Measurements from ENCODE around the gene CCL17. TPM values are rescaled to one million over a fixed set of nuclear protein-coding genes. Genes with fewer than 3 reads are reported as not detected.
"Not testable (repeated sequence)": the region's sequence is repeated elsewhere in the genome, so short reads cannot be mapped to it uniquely, and the experiment has no call there.

Gene CCL17
- total RNA-seq, 1 experiment from 2014 or later = 2.1 TPM

- DNase-seq (ENCODE audit: low read depth, low spot score); in situ Hi-C loops (cut with HindIII; ENCODE audit: low pct_unique_long_range_greater_than_20kb, low sequenced_read_pairs): not testable (repeated sequence)
Measured at GRCh38 chr16:57374925-57375465, 29.6 kb upstream of the CCL17 start.

GRCh38 chr16:57376313-57376818 is 28.2 kb upstream of the CCL17 start:
- DNase-seq (ENCODE audit: low read depth, low spot score) = no peak
- in situ Hi-C loops (cut with HindIII; ENCODE audit: low pct_unique_long_range_greater_than_20kb, low sequenced_read_pairs) = no loop called here

- in situ Hi-C loops (cut with HindIII; ENCODE audit: low pct_unique_long_range_greater_than_20kb, low sequenced_read_pairs) = no loop called here
- peak; percentile 28 for DNase-seq (ENCODE audit: low read depth, low spot score)
Measured at GRCh38 chr16:57377080-57377841, 27.3 kb upstream of the CCL17 start.

GRCh38 chr16:57379579-57379978 is 25.0 kb upstream of the CCL17 start:
- in situ Hi-C loops (cut with HindIII; ENCODE audit: low pct_unique_long_range_greater_than_20kb, low sequenced_read_pairs) = no loop called here
- no peak for DNase-seq (ENCODE audit: low read depth, low spot score)

- DNase-seq (ENCODE audit: low read depth, low spot score) = no peak
- in situ Hi-C loops (cut with HindIII; ENCODE audit: low pct_unique_long_range_greater_than_20kb, low sequenced_read_pairs) = no loop called here
Measured at GRCh38 chr16:57380671-57381462, 23.7 kb upstream of the CCL17 start.

GRCh38 chr16:57381791-57382534 is 22.6 kb upstream of the CCL17 start:
- no peak for DNase-seq (ENCODE audit: low read depth, low spot score)
- in situ Hi-C loops (cut with HindIII; ENCODE audit: low pct_unique_long_range_greater_than_20kb, low sequenced_read_pairs) = no loop called here

GRCh38 chr16:57382535-57383275 is 21.9 kb upstream of the CCL17 start:
- in situ Hi-C loops (cut with HindIII; ENCODE audit: low pct_unique_long_range_greater_than_20kb, low sequenced_read_pairs) = no loop called here

GRCh38 chr16:57383276-57384247 is 21.0 kb upstream of the CCL17 start:
- no peak for DNase-seq (ENCODE audit: low read depth, low spot score)
- in situ Hi-C loops (cut with HindIII; ENCODE audit: low pct_unique_long_range_greater_than_20kb, low sequenced_read_pairs) = no loop called here

More at GRCh38 chr16:57382535-57383275, 21.9 kb upstream of the CCL17 start:
- DNase-seq (ENCODE audit: low read depth, low spot score) = no peak

- DNase-seq (ENCODE audit: low read depth, low spot score) = no peak
- in situ Hi-C loops (cut with HindIII; ENCODE audit: low pct_unique_long_range_greater_than_20kb, low sequenced_read_pairs) = no loop called here
Measured at GRCh38 chr16:57384248-57385070, 20.1 kb upstream of the CCL17 start.

GRCh38 chr16:57385083-57385482 is 19.5 kb upstream of the CCL17 start:
- no peak for DNase-seq (ENCODE audit: low read depth, low spot score)
- in situ Hi-C loops (cut with HindIII; ENCODE audit: low pct_unique_long_range_greater_than_20kb, low sequenced_read_pairs) = no loop called here

GRCh38 chr16:57386381-57386951 is 18.1 kb upstream of the CCL17 start:
- peak; percentile 58 for DNase-seq (ENCODE audit: low read depth, low spot score)
- in situ Hi-C loops (cut with HindIII; ENCODE audit: low pct_unique_long_range_greater_than_20kb, low sequenced_read_pairs) = no loop called here

- in situ Hi-C loops (cut with HindIII; ENCODE audit: low pct_unique_long_range_greater_than_20kb, low sequenced_read_pairs) = no loop called here
- no peak for DNase-seq (ENCODE audit: low read depth, low spot score)
Measured at GRCh38 chr16:57387598-57388354, 16.8 kb upstream of the CCL17 start.

- no peak for DNase-seq (ENCODE audit: low read depth, low spot score)
- in situ Hi-C loops (cut with HindIII; ENCODE audit: low pct_unique_long_range_greater_than_20kb, low sequenced_read_pairs) = no loop called here
Measured at GRCh38 chr16:57388359-57389086, 16.0 kb upstream of the CCL17 start.

GRCh38 chr16:57389087-57389468 is 15.5 kb upstream of the CCL17 start:
- in situ Hi-C loops (cut with HindIII; ENCODE audit: low pct_unique_long_range_greater_than_20kb, low sequenced_read_pairs) = no loop called here
- DNase-seq (ENCODE audit: low read depth, low spot score) = no peak
